ENCODE measurements around the gene GRID2.

- TF ChIP-seq POLR2A (IDR thresholded peaks at IDR 0.05) = no peak
- TF ChIP-seq, protein P1, sequence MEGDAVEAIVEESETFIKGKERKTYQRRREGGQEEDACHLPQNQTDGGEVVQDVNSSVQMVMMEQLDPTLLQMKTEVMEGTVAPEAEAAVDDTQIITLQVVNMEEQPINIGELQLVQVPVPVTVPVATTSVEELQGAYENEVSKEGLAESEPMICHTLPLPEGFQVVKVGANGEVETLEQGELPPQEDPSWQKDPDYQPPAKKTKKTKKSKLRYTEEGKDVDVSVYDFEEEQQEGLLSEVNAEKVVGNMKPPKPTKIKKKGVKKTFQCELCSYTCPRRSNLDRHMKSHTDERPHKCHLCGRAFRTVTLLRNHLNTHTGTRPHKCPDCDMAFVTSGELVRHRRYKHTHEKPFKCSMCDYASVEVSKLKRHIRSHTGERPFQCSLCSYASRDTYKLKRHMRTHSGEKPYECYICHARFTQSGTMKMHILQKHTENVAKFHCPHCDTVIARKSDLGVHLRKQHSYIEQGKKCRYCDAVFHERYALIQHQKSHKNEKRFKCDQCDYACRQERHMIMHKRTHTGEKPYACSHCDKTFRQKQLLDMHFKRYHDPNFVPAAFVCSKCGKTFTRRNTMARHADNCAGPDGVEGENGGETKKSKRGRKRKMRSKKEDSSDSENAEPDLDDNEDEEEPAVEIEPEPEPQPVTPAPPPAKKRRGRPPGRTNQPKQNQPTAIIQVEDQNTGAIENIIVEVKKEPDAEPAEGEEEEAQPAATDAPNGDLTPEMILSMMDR (IDR thresholded peaks at IDR 0.05) = no peak
Measured at GRCh38 chr4:93289831-93290230, 986.1 kb downstream of the GRID2 start.
